Measurements from ENCODE around the gene GADL1.

GADL1 gene

GRCh38 chr3:30695302-30696061, 199.0 kb downstream of the GADL1 start:
- H3K9me3 ChIP-seq (ENCODE audit: control insufficient read depth, insufficient read depth, low read length) = no peaks in the 10 kb centered on the region
- H3K4me1 ChIP-seq (ENCODE audit: control insufficient read depth, low read length) = peaks cover 14% of the 10 kb centered on the region
- H3F3A ChIP-seq (ENCODE audit: control insufficient read depth, insufficient read depth) = no peaks in the 10 kb centered on the region
- no peak overlapping the region for H3K4me3 ChIP-seq (ENCODE audit: low read length)
- H3K36me3 ChIP-seq (ENCODE audit: control insufficient read depth, low read length) = peaks cover 13% of the 10 kb centered on the region
- no peaks in the 10 kb centered on the region for H4K20me1 ChIP-seq (ENCODE audit: control insufficient read depth, insufficient read depth, low read depth, low read length)
- H3K9me2 ChIP-seq (replicated peaks; ENCODE audit: control insufficient read depth, low read length) = no peaks in the 10 kb centered on the region
- H3K79me2 ChIP-seq (ENCODE audit: control insufficient read depth, low read length) = no peaks in the 10 kb centered on the region
- TF ChIP-seq CTCF (IDR thresholded peaks at IDR 0.05; ENCODE audit: low read depth, low read length, poor library complexity, severe bottlenecking) = no peak
- TF ChIP-seq EZH2phosphoT487 (IDR thresholded peaks at IDR 0.05; ENCODE audit: borderline replicate concordance, low read length) = no peak
- H3K27me3 ChIP-seq (ENCODE audit: control insufficient read depth, low read length) = no peaks in the 10 kb centered on the region
- no peak overlapping the region for H3K4me2 ChIP-seq (ENCODE audit: low read length)
- H3K27ac ChIP-seq (ENCODE audit: low read depth, low read length) = no peak overlapping the region

- no peaks in the 10 kb centered on the region for H3F3A ChIP-seq (ENCODE audit: control insufficient read depth, insufficient read depth)
- no peaks in the 10 kb centered on the region for H3K9me2 ChIP-seq (replicated peaks; ENCODE audit: control insufficient read depth, low read length)
- no peaks in the 10 kb centered on the region for H3K27me3 ChIP-seq (ENCODE audit: control insufficient read depth, low read length)
- no peak overlapping the region for H3K27ac ChIP-seq (ENCODE audit: low read depth, low read length)
- peaks cover 22% of the 10 kb centered on the region for H3K36me3 ChIP-seq (ENCODE audit: control insufficient read depth, low read length)
- no peaks in the 10 kb centered on the region for H3K79me2 ChIP-seq (ENCODE audit: control insufficient read depth, low read length)
- TF ChIP-seq CTCF (IDR thresholded peaks at IDR 0.05; ENCODE audit: low read depth, low read length, poor library complexity, severe bottlenecking) (no peak), EZH2phosphoT487 (IDR thresholded peaks at IDR 0.05; ENCODE audit: borderline replicate concordance, low read length) (no peak)
- no peaks in the 10 kb centered on the region for H3K9me3 ChIP-seq (ENCODE audit: control insufficient read depth, insufficient read depth, low read length)
- H3K4me1 ChIP-seq (ENCODE audit: control insufficient read depth, low read length) = peaks cover 14% of the 10 kb centered on the region
- no peaks in the 10 kb centered on the region for H4K20me1 ChIP-seq (ENCODE audit: control insufficient read depth, insufficient read depth, low read depth, low read length)
- H3K4me3 ChIP-seq (ENCODE audit: low read length) = no peak overlapping the region
- H3K4me2 ChIP-seq (ENCODE audit: low read length) = no peak overlapping the region
Measured at GRCh38 chr3:30694668-30695067, 199.8 kb downstream of the GADL1 start.

- H3K4me3 ChIP-seq (ENCODE audit: low read length) = no peak overlapping the region
- no peaks in the 10 kb centered on the region for H3F3A ChIP-seq (ENCODE audit: control insufficient read depth, insufficient read depth)
- H3K79me2 ChIP-seq (ENCODE audit: control insufficient read depth, low read length) = no peaks in the 10 kb centered on the region
- H3K9me3 ChIP-seq (ENCODE audit: control insufficient read depth, insufficient read depth, low read length) = no peaks in the 10 kb centered on the region
- peaks cover 16% of the 10 kb centered on the region for H3K4me1 ChIP-seq (ENCODE audit: control insufficient read depth, low read length)
- H3K4me2 ChIP-seq (ENCODE audit: low read length) = no peak overlapping the region
- H3K36me3 ChIP-seq (ENCODE audit: control insufficient read depth, low read length) = peaks cover 25% of the 10 kb centered on the region
- H3K27me3 ChIP-seq (ENCODE audit: control insufficient read depth, low read length) = no peaks in the 10 kb centered on the region
- H3K27ac ChIP-seq (ENCODE audit: low read depth, low read length) = no peak overlapping the region
- no peaks in the 10 kb centered on the region for H3K9me2 ChIP-seq (replicated peaks; ENCODE audit: control insufficient read depth, low read length)
- TF ChIP-seq EZH2phosphoT487 (IDR thresholded peaks at IDR 0.05; ENCODE audit: borderline replicate concordance, low read length) (no peak), CTCF (IDR thresholded peaks at IDR 0.05; ENCODE audit: low read depth, low read length, poor library complexity, severe bottlenecking) (no peak)
- no peaks in the 10 kb centered on the region for H4K20me1 ChIP-seq (ENCODE audit: control insufficient read depth, insufficient read depth, low read depth, low read length)
Measured at GRCh38 chr3:30694148-30694547, 200.3 kb downstream of the GADL1 start.

All from DOHH2 (cell line).